H1 (cell line): Measurements from ENCODE around the gene UBE3B. TPM values are rescaled to one million over a fixed set of nuclear protein-coding genes. Genes with fewer than 3 reads are reported as not detected.

Experiments
- CHD7 ChIP-seq: fragments of 300-600 bp; sonication (generic); IDR thresholded peaks from 2 replicates; pipeline ENCODE4 v1.7.1; 2012; ENCODE audit warnings: low read length, moderate library complexity, mild to moderate bottlenecking, inconsistent platforms; ENCODE audit not compliant: insufficient replicate concordance
- EZH2 ChIP-seq: fragments of 200-600 bp; sonication (generic); IDR thresholded peaks from 2 replicates; pipeline ENCODE4 v1.7.1; 2012; ENCODE audit warnings: low read depth, mild to moderate bottlenecking, moderate library complexity, low read length, inconsistent platforms; ENCODE audit not compliant: severe bottlenecking
- HDAC2 ChIP-seq, 2 experiments: fragments of 300-600 bp in 1 of 2; sonication (generic) in 1 of 2; IDR thresholded peaks; 2 replicates each; pipeline ENCODE4 v1.6.1; 2011 to 2012; ENCODE audit warnings: low read depth in 2 of 2, low read length in 2 of 2, mild to moderate bottlenecking in 2 of 2, moderate library complexity in 2 of 2, borderline replicate concordance in 1 of 2, inconsistent platforms in 1 of 2
- KDM4A ChIP-seq: IDR thresholded peaks from one replicate; pipeline ENCODE4 v1.7.1; 2012; ENCODE audit warnings: low read depth, mild to moderate bottlenecking, moderate library complexity, low read length, inconsistent platforms; ENCODE audit not compliant: severe bottlenecking
- POLR2AphosphoS5 ChIP-seq: IDR thresholded peaks from 2 replicates; pipeline ENCODE4 v1.6.1; 2011; ENCODE audit warnings: low read depth, low read length
- SIX5 ChIP-seq: IDR thresholded peaks from 2 replicates; pipeline ENCODE4 v1.6.1; 2011; ENCODE audit warnings: mild to moderate bottlenecking, low read depth, low read length
- SUZ12 ChIP-seq: fragments of 200-600 bp; sonication (generic); IDR thresholded peaks from 2 replicates; pipeline ENCODE4 v1.6.1; 2012; ENCODE audit warnings: mild to moderate bottlenecking, inconsistent platforms, low read length, moderate library complexity, mixed read lengths
- USF2 ChIP-seq: IDR thresholded peaks from 2 replicates; pipeline ENCODE4 v1.6.1; 2011; ENCODE audit warnings: low read length, improper control_type of control experiment
- polyA plus RNA-seq, 7 experiments: library from polyadenylated mRNA; depleted of rRNA in 3 of 7; stranded (reverse) in 5 of 7; unstranded in 2 of 7; fragments of >200 nt in 5 of 7; fragments of 200-250 nt in 2 of 7; gene quantifications; 1 replicate in 5 of 7; 2 replicates in 1 of 7; 4 replicates in 1 of 7; pipeline versions ENCODE4 v1.2.1 to v1.2.3, GENCODE V29; 2011 to 2013; ENCODE audit warnings: missing spikeins in 2 of 7, mixed read lengths in 2 of 7
- total RNA-seq: library from RNA; stranded (reverse); fragmentation: NEBNext Ultra II Directional; extraction: Animal tissue kit (Norgen Biotek cat#: 25700); gene quantifications from 2 replicates; pipeline ENCODE4 v1.2.1, GENCODE V29; 2021

The UBE3B gene
- total and polyA plus RNA-seq, 2 of the 8 experiments (the other 6 are each of a cell fraction or from before 2014, with no cell fraction given), result 14.0 to 21.1 TPM

GRCh38 chr12:109477185-109477962 is at the start of gene UBE3B, which contains the start of gene KCTD10 (continued):
- TF ChIP-seq CHD7 (no peak), SUZ12 (no peak), KDM4A (peak; percentile 99), POLR2AphosphoS5 (peak; percentile 44), SIX5 (peak; percentile 20; the same call in 1 of the 2 replicates), HDAC2 (IDR thresholded peaks at IDR 0.05; ENCODE audit: borderline replicate concordance in 1 of 2, low read depth in 2 of 2, low read length in 2 of 2) (peak in 1 of 2 experiments; percentile 100; a peak in 2 of 4 replicates), EZH2 (no peak), USF2 (no peak)
